OCI-LY3 (cell line): ENCODE results near the gene NDRG2.

Source experiments
- H2AFZ ChIP-seq: fragments of 200-600, 300-600 bp; shearing (Covaris generic); 2 replicates; pipeline ENCODE4 v1.6.0; 2014; ENCODE audit warnings: antibody characterized with exemption, low read depth, low read length
- H3K27ac ChIP-seq: fragments of 200-600, 300-600 bp; sonication (generic); 2 replicates; pipeline ENCODE4 v1.5.1; 2014; ENCODE audit warnings: mild to moderate bottlenecking, low read length, moderate library complexity, mixed read lengths
- H3K27me3 ChIP-seq: fragments of 200-600, 300-600 bp; sonication (generic); 2 replicates; pipeline ENCODE4 v1.6.1; 2014; ENCODE audit warnings: low read depth, low read length, mixed read lengths
- H3K36me3 ChIP-seq: fragments of 200-600, 300-600 bp; sonication (generic); replicated peaks from 2 replicates; pipeline ENCODE3; 2014; ENCODE audit warnings: low read depth, low read length, mixed read lengths
- H3K4me1 ChIP-seq: fragments of 300-600, 200-600 bp; sonication (generic); 2 replicates; pipeline ENCODE4 v1.6.1; 2014; ENCODE audit warnings: low read length, mixed read lengths
- H3K4me2 ChIP-seq: fragments of 200-600, 300-600 bp; sonication (generic); 2 replicates; pipeline ENCODE4 v1.6.1; 2014; ENCODE audit warnings: low read length, mixed read lengths
- H3K4me3 ChIP-seq: fragments of 300-600, 200-600 bp; sonication (generic); 2 replicates; pipeline ENCODE4 v1.5.1; 2014; ENCODE audit warnings: antibody characterized with exemption, mild to moderate bottlenecking, low read length, moderate library complexity
- H3K79me2 ChIP-seq: fragments of 300-600, 200-600 bp; shearing (Covaris generic); 2 replicates; pipeline ENCODE4 v1.6.1; 2014; ENCODE audit warnings: mild to moderate bottlenecking, low read length, mixed read lengths
- H3K9ac ChIP-seq: fragments of 300-600, 200-600 bp; shearing (Covaris generic); 2 replicates; pipeline ENCODE4 v1.6.0; 2014; ENCODE audit warnings: mild to moderate bottlenecking, low read length, moderate library complexity
- H3K9me3 ChIP-seq: fragments of 200-600, 300-600 bp; shearing (Covaris generic); 2 replicates; pipeline ENCODE4 v1.6.1; 2014; ENCODE audit warnings: low read length, mixed read lengths; ENCODE audit not compliant: insufficient read depth
- H4K20me1 ChIP-seq: fragments of 200-600, 300-600 bp; sonication (generic); 2 replicates; pipeline ENCODE4 v1.6.1; 2016; ENCODE audit warnings: low read length, mixed read lengths; ENCODE audit not compliant: insufficient read depth
- EZH2phosphoT487 ChIP-seq: fragments of 200-600 bp; shearing (Covaris generic); IDR thresholded peaks from 2 replicates; pipeline ENCODE4 v1.6.1; 2018; ENCODE audit warnings: antibody characterized with exemption, mixed run types, low read depth
- TF ChIP-seq, protein P1 (sequence below): fragments of 200-600, 300-600 bp; sonication (generic); IDR thresholded peaks from 2 replicates; pipeline ENCODE4 v1.5.1; 2014; ENCODE audit warnings: antibody characterized with exemption, low read length, low read depth

Gene NDRG2

DNA sequence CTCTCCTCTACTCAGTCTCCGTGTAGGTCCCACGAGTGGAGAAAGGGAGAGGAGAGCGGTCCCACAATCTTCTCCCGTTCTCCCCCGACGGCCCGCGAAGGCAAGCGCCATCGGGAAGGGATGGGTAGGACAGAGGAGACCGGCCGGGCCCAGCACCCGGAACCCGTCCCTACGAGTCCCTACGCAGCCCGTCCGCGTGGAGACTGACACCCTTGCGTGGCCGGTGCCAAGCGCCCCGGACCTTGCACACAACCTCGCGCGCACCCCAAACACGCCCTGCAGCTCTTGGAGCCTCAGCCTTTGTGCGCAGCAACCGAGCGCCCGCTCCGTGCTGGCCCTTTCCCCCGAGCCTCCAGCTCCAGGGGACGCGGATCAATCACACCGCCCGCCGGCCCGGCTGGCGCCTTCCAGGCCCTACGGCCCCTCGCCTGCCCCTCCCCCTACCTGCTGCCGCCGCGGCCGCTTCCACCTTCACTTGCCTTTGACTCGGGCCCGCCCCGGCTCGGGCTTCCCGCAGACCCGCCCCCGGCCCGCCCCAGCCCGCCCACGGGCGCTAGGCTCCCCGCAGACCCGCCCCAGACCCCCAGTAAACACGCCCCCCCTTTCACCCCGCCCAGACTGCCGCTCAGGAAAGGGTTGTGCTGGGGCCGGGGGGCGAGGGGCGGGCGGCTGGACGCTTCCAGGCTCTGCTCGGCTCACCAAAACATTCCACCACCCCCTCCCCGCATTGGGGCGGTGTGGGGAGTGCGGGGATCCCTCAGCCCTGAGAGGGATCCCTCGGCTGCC, at the start of gene NDRG2:
TSS of gene NDRG2 (minus strand) at position 477 of the 786 bp plus-strand sequence. CDS start 1,746 bp downstream, outside the sequence.
- no peak within 1 kb of the TSS for H2AFZ ChIP-seq

GRCh38 chr14:21073921-21074320, 49.1 kb upstream of the NDRG2 start:
- Histone ChIP-seq H3K9me3 (no peaks in the 10 kb centered on the region), H3K27me3 (peaks cover 10% of the 10 kb centered on the region), H3K79me2 (no peaks in the 10 kb centered on the region), H3K4me3 (no peak overlapping the region), H3K27ac (no peak overlapping the region), H3K36me3 (peaks cover 2% of the 10 kb centered on the region), H4K20me1 (no peaks in the 10 kb centered on the region), H2AFZ (no peak overlapping the region), H3K9ac (no peak overlapping the region), H3K4me1 (peaks cover 29% of the 10 kb centered on the region), H3K4me2 (no peak overlapping the region)
- TF ChIP-seq, protein P1, sequence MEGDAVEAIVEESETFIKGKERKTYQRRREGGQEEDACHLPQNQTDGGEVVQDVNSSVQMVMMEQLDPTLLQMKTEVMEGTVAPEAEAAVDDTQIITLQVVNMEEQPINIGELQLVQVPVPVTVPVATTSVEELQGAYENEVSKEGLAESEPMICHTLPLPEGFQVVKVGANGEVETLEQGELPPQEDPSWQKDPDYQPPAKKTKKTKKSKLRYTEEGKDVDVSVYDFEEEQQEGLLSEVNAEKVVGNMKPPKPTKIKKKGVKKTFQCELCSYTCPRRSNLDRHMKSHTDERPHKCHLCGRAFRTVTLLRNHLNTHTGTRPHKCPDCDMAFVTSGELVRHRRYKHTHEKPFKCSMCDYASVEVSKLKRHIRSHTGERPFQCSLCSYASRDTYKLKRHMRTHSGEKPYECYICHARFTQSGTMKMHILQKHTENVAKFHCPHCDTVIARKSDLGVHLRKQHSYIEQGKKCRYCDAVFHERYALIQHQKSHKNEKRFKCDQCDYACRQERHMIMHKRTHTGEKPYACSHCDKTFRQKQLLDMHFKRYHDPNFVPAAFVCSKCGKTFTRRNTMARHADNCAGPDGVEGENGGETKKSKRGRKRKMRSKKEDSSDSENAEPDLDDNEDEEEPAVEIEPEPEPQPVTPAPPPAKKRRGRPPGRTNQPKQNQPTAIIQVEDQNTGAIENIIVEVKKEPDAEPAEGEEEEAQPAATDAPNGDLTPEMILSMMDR: no peak
- TF ChIP-seq EZH2phosphoT487: no peak

More for the DNA sequence above, at the start of gene NDRG2:
- Histone ChIP-seq H3K4me1 (no peaks in the 10 kb centered on the region), H3K79me2 (no peaks in the 10 kb centered on the region), H3K27ac (no peak within 1 kb of the TSS), H3K4me2 (no peak within 1 kb of the TSS), H3K9me3 (no peaks in the 10 kb centered on the region), H3K27me3 (peaks cover 20% of the 10 kb centered on the region), H4K20me1 (no peaks in the 10 kb centered on the region), H3K4me3 (no peak within 1 kb of the TSS), H3K9ac (no peak within 1 kb of the TSS), H3K36me3 (no peaks in the 10 kb centered on the region)
- TF ChIP-seq, protein P1: no peak
- TF ChIP-seq EZH2phosphoT487: no peak

- H3K27ac ChIP-seq: no peak overlapping the region
- no peak for TF ChIP-seq EZH2phosphoT487
- TF ChIP-seq, protein P1: no peak
- H3K9ac ChIP-seq: no peak overlapping the region
Observed at GRCh38 chr14:21072781-21073339, 48.0 kb upstream of the NDRG2 start.

DNA sequence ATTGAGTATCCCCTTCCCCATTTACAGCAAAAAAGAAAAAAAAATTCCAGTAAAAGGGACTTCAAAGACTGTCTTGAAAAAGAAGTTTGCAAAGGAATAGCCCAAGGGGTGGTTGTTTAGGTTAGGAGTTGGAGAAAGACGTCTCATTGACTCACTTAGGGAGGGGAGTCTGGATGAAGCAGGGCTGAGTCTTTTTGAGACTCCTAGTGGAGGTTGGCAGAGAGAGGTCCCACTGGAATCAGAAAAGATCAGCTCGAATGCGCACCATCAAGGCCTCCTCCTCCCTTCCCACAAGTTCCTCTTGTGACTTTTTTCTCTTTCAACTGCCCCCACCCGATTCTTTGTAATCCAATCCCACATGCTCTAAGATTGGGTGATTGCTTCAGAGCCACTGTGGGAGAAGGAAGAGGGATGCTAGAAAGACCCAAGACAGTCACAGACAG, 47.2 kb upstream of the NDRG2 start:
- TF ChIP-seq, protein P1: no peak
- Histone ChIP-seq H3K36me3 (no peaks in the 10 kb centered on the region), H3K4me1 (peaks cover 31% of the 10 kb centered on the region), H2AFZ (no peak overlapping the region), H3K4me3 (peak overlapping the region; percentile 84), H3K9me3 (no peaks in the 10 kb centered on the region), H3K9ac (peak overlapping the region; percentile 78), H3K79me2 (no peaks in the 10 kb centered on the region), H4K20me1 (no peaks in the 10 kb centered on the region), H3K4me2 (peak overlapping the region; percentile 93), H3K27me3 (peaks cover 23% of the 10 kb centered on the region), H3K27ac (peak overlapping the region; percentile 60)

More at GRCh38 chr14:21072781-21073339, 48.0 kb upstream of the NDRG2 start:
- no peak overlapping the region for H3K4me3 ChIP-seq
- H3K79me2 ChIP-seq: no peaks in the 10 kb centered on the region
- peaks cover 31% of the 10 kb centered on the region for H3K4me1 ChIP-seq
- H3K27me3 ChIP-seq: peaks cover 16% of the 10 kb centered on the region
- no peak overlapping the region for H2AFZ ChIP-seq
- no peaks in the 10 kb centered on the region for H3K9me3 ChIP-seq
- H3K4me2 ChIP-seq: no peak overlapping the region
- no peaks in the 10 kb centered on the region for H4K20me1 ChIP-seq
- no peaks in the 10 kb centered on the region for H3K36me3 ChIP-seq
